Lung (tissue), 12 donors: Measurements from ENCODE around the gene RECK. TPM values are rescaled to one million over a fixed set of nuclear protein-coding genes. Genes with fewer than 3 reads are reported as not detected.

ENCODE experiments used
- ATAC-seq: fragments of 200-7000 bp; cut with Tn5 transposase; one replicate; pipeline ENCODE4 v1.9.1; 2020; ENCODE audit warnings: moderate number of reproducible peaks; ENCODE audit not compliant: insufficient read depth, low FRiP score
- DNase-seq, 3 donors: peaks; one replicate each; pipeline ENCODE4 v3.0.0-alpha.2; 2013 to 2017
- H3K27ac ChIP-seq, 2 donors: one replicate each; pipeline ENCODE4 v1.5.1; 2013; ENCODE audit warnings: mild to moderate bottlenecking in 2 of 2, moderate library complexity in 2 of 2, control low read depth in 1 of 2, inconsistent platforms in 1 of 2, low read depth in 1 of 2, low read length in 1 of 2
- H3K27me3 ChIP-seq, 3 donors: one replicate each; pipeline ENCODE4 v1.5.1; 2013; ENCODE audit warnings: low read length in 2 of 3; ENCODE audit not compliant: control insufficient read depth in 3 of 3, insufficient read depth in 3 of 3
- H3K36me3 ChIP-seq, 4 donors: one replicate each; pipeline ENCODE4 v1.5.1; 2013; ENCODE audit warnings: low read length in 4 of 4, mild to moderate bottlenecking in 1 of 4, moderate library complexity in 1 of 4; ENCODE audit not compliant: control insufficient read depth in 4 of 4, insufficient read depth in 4 of 4
- H3K4me1 ChIP-seq, 5 donors: one replicate each; pipeline ENCODE4 v1.5.1; 2013; ENCODE audit warnings: low read length in 5 of 5, mild to moderate bottlenecking in 2 of 5, moderate library complexity in 1 of 5; ENCODE audit not compliant: control insufficient read depth in 5 of 5, insufficient read depth in 5 of 5
- H3K4me3 ChIP-seq: one replicate; pipeline ENCODE4 v1.5.1; 2013; ENCODE audit warnings: mild to moderate bottlenecking, control low read depth, moderate library complexity
- H3K9ac ChIP-seq, 2 donors: one replicate each; pipeline ENCODE4 v1.5.1; 2013; ENCODE audit warnings: low read length in 2 of 2, control low read depth in 1 of 2; ENCODE audit not compliant: insufficient read depth in 1 of 2
- H3K9me3 ChIP-seq, 4 donors: one replicate each; pipeline ENCODE4 v1.5.1; 2013; ENCODE audit warnings: low read length in 3 of 4, mild to moderate bottlenecking in 1 of 4, moderate library complexity in 1 of 4; ENCODE audit not compliant: control insufficient read depth in 4 of 4, insufficient read depth in 3 of 4
- CTCF ChIP-seq: IDR thresholded peaks from 2 replicates; pipeline ENCODE4 v1.5.1; 2012; ENCODE audit warnings: mild to moderate bottlenecking; ENCODE audit errors: control extremely low read depth, extremely low read depth
- WGBS, 2 donors: extraction: QIAGEN DNeasy Blood & Tissue Kit; methylation state at CpG; one replicate each; pipeline ENCODE4 v1.1.7; 2013; 5-methylcytosine and 5-hydroxymethylcytosine counted together
- polyA plus RNA-seq, 2 donors: library from polyadenylated mRNA; stranded (reverse); fragments of 200-250 nt; gene quantifications; one replicate each; pipeline ENCODE4 v1.2.1, GENCODE V29; 2013
- total RNA-seq, 2 donors: library from RNA; depleted of rRNA in 1 of 2; stranded (reverse); fragments of >200 nt in 1 of 2; gene quantifications; one replicate each; pipeline ENCODE4 v1.2.1, GENCODE V29; 2014 to 2021
- donor health status: control.
- donor health status: control.
- donor health status: Bipolar disorder and iron deficiency.
- donor health status: healthy.
- donor health status: DM: yes; HTN: yes; CAD: no.

Gene RECK
- total and polyA plus RNA-seq, 4 donors, result 4.5 to 19.3 (median 12.0) TPM

DNA sequence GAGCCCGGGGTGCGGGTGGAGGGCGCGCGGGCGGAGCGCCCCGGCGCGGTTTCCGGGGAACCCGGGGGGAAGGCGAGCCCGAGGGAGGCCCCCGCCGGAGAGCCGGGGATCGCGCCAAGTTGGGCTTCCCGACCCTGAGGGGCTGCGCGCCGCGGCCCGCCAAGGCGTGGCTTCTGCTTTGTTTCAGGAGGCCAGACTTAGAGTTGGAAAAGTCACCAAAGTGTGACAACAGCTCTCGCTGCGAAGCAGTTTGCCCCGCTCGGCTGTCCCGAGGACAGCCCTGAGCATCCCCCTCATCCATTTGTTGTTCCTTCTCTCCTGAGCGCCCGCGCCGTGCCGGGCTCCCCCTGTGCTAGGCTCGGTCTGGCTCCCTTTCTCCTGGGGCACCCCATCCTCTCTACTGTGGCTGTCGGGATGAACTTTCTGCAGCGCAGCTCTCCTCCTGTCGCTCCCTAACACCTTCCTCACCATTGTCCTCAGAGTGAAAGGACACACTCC is 100.2 kb downstream of the RECK start:
- peak overlapping the region; percentile 64 for H3K4me3 ChIP-seq
- H3K4me1 ChIP-seq, result peaks cover 0 to 32% (median 8%) of the 10 kb centered on the region in 5 donors
- H3K9me3 ChIP-seq, result no peaks in the 10 kb centered on the region
- DNase-seq, result peak; percentile 43 to 55 (median 52)
- TF ChIP-seq CTCF, result no peak
- peak overlapping the region; percentile 58 to 64 for H3K27ac ChIP-seq
- H3K9ac ChIP-seq, result peak overlapping the region; percentile 40 to 58
- 1 to 2% methylated on average over 32 to 40 of the region's 40 CpGs for WGBS, 2 donors
- no peaks in the 10 kb centered on the region for H3K36me3 ChIP-seq
- no peak for ATAC-seq
- peaks cover 0 to 17% (median 15%) of the 10 kb centered on the region in 3 donors for H3K27me3 ChIP-seq

GRCh38 chr9:36137392-36138004 is 100.8 kb downstream of the RECK start:
- TF ChIP-seq CTCF, result no peak
- H3K4me1 ChIP-seq, result peaks cover 0 to 33% (median 8%) of the 10 kb centered on the region in 5 donors
- H3K4me3 ChIP-seq, result peak overlapping the region; percentile 64
- peak overlapping the region in 1 of 2 donors; percentile 58 for H3K9ac ChIP-seq
- H3K27me3 ChIP-seq, result peaks cover 0 to 17% (median 15%) of the 10 kb centered on the region in 3 donors
- 43 to 54% methylated on average over 12 of the region's 12 CpGs for WGBS, 2 donors
- no peaks in the 10 kb centered on the region for H3K36me3 ChIP-seq
- H3K9me3 ChIP-seq, result no peaks in the 10 kb centered on the region
- no peak for ATAC-seq
- peak overlapping the region in 1 of 2 donors; percentile 64 for H3K27ac ChIP-seq
- DNase-seq, result peak; percentile 46 to 67 (median 50)

DNA sequence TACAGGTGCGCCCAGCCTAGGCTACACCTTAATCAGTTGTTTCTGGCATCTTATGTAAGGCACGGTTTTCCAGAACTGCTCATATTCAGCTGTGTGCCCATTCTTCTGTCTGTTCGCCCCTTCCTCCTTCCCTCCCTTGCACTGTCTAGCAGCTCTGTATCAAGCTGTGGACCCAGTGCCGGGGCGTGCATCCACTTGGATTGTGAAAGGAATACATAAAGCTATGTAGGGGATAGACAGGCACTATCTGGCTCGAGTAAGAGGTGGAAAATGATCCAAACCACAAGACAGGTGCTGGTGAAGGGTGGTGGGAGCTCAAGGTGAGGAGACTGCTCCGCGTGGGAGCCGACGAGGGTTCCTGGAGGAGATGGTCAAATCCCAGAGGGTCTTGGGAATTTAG is 101.8 kb downstream of the RECK start:
- Histone ChIP-seq H3K4me1 (peaks cover 0 to 43% (median 8%) of the 10 kb centered on the region in 5 donors), H3K9me3 (no peaks in the 10 kb centered on the region), H3K36me3 (no peaks in the 10 kb centered on the region), H3K27me3 (peaks cover 0 to 17% (median 12%) of the 10 kb centered on the region in 3 donors), H3K4me3 (no peak overlapping the region), H3K27ac (peak overlapping the region in 1 of 2 donors; percentile 6), H3K9ac (no peak overlapping the region)
- TF ChIP-seq CTCF, result no peak
- ATAC-seq (no peak), DNase-seq (no peak)
- 95 to 99% methylated on average over 10 of the region's 10 CpGs for WGBS, 2 donors
